H1 (cell line): Measurements from ENCODE around the gene PDZRN3. TPM values are rescaled to one million over a fixed set of nuclear protein-coding genes. Genes with fewer than 3 reads are reported as not detected.

Experiments
- CREB1 ChIP-seq: IDR thresholded peaks from 2 replicates; pipeline ENCODE4 v1.6.1; 2012; ENCODE audit warnings: inconsistent platforms
- FOSL1 ChIP-seq: IDR thresholded peaks from 2 replicates; pipeline ENCODE4 v1.6.1; 2011; ENCODE audit warnings: mild to moderate bottlenecking, low read depth, low read length, moderate library complexity; ENCODE audit not compliant: insufficient read depth
- GTF2F1 ChIP-seq: IDR thresholded peaks from 2 replicates; pipeline ENCODE4 v1.6.1; 2012; ENCODE audit warnings: low read depth, low read length, improper control_type of control experiment, borderline replicate concordance
- HDAC2 ChIP-seq, 2 experiments: fragments of 300-600 bp in 1 of 2; sonication (generic) in 1 of 2; IDR thresholded peaks; 2 replicates each; pipeline ENCODE4 v1.6.1; 2011 to 2012; ENCODE audit warnings: low read depth in 2 of 2, low read length in 2 of 2, mild to moderate bottlenecking in 2 of 2, moderate library complexity in 2 of 2, borderline replicate concordance in 1 of 2, inconsistent platforms in 1 of 2
- HDAC6 ChIP-seq: IDR thresholded peaks from one replicate; pipeline ENCODE4 v1.7.1; 2012; ENCODE audit warnings: low read depth, mild to moderate bottlenecking, inconsistent platforms, low read length, moderate library complexity
- JUN ChIP-seq: IDR thresholded peaks from 2 replicates; pipeline ENCODE4 v1.6.1; 2011; ENCODE audit warnings: low read depth, mild to moderate bottlenecking, improper control_type of control experiment, low read length
- RNF2 ChIP-seq: fragments of 200-900, 300-1000 bp; sonication (generic); IDR thresholded peaks from 2 replicates; pipeline ENCODE4 v1.7.1; 2016; ENCODE audit warnings: borderline replicate concordance, low read depth, mild to moderate bottlenecking, antibody characterized with exemption, low read length; ENCODE audit not compliant: poor library complexity, severe bottlenecking; ENCODE audit errors: missing control alignments
- SRF ChIP-seq: IDR thresholded peaks from 2 replicates; pipeline ENCODE4 v1.6.1; 2011; ENCODE audit warnings: mild to moderate bottlenecking, low read depth, low read length, moderate library complexity
- YY1 ChIP-seq: IDR thresholded peaks from 2 replicates; pipeline ENCODE4 v1.6.1; 2011; ENCODE audit warnings: low read depth, mild to moderate bottlenecking, low read length
- ZNF274 ChIP-seq: IDR thresholded peaks from 2 replicates; pipeline ENCODE4 v1.7.0; 2012; ENCODE audit warnings: low read length, borderline replicate concordance; ENCODE audit errors: extremely low read depth
- polyA plus RNA-seq, 7 experiments: library from polyadenylated mRNA; depleted of rRNA in 3 of 7; stranded (reverse) in 5 of 7; unstranded in 2 of 7; fragments of >200 nt in 5 of 7; fragments of 200-250 nt in 2 of 7; gene quantifications; 1 replicate in 5 of 7; 2 replicates in 1 of 7; 4 replicates in 1 of 7; pipeline versions ENCODE4 v1.2.1 to v1.2.3, GENCODE V29; 2011 to 2013; ENCODE audit warnings: missing spikeins in 2 of 7, mixed read lengths in 2 of 7
- total RNA-seq: library from RNA; stranded (reverse); fragmentation: NEBNext Ultra II Directional; extraction: Animal tissue kit (Norgen Biotek cat#: 25700); gene quantifications from 2 replicates; pipeline ENCODE4 v1.2.1, GENCODE V29; 2021

Gene PDZRN3
- total and polyA plus RNA-seq, 2 of the 8 experiments (the other 6 are each of a cell fraction or from before 2014, with no cell fraction given), result 4.2 to 20.5 TPM

DNA sequence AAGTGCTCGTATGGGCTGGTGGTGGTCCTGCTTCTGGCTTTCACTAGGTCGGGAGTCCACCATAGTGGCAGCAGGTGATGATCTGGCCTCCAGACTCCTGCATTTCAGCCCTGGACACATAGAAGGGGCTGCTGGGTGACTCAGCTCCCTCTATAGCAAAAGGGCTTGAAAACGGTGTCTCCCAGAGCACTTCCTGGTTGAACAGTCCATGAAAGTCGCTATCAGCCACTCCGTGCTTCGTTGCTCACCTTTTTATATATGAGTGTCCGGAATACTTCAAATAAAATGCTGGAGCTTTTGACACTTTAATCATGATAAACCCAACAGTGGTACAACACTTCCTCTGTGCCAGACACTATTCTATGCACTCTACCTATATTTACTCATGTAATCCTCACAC is 213.2 kb downstream of the PDZRN3 start (continued):
- TF ChIP-seq HDAC6 (no peak), HDAC2 (IDR thresholded peaks at IDR 0.05; ENCODE audit: borderline replicate concordance in 1 of 2, low read depth in 2 of 2, low read length in 2 of 2) (no peak), FOSL1 (no peak), CREB1 (no peak), YY1 (no peak), ZNF274 (no peak), JUN (no peak), RNF2 (no peak), GTF2F1 (no peak), SRF (no peak)
- TF ChIP-seq, all 59 proteins: peak for 0
